HG02973 (cell line): ENCODE data around the gene BICRAL.
"Not testable (repeated sequence)": the region's sequence is repeated elsewhere in the genome, so short reads cannot be mapped to it uniquely, and the experiment has no call there.

Experiments
- ATAC-seq: cut with Tn5 transposase; IDR thresholded peaks from one replicate; pipeline ENCODE4 v1.9.1; 2021; ENCODE audit warnings: moderate library complexity; ENCODE audit not compliant: unreplicated experiment

Gene BICRAL

GRCh38 chr6:42791706-42792320, 10.0 kb downstream of the BICRAL start:
- no peak for ATAC-seq

GRCh38 chr6:42795651-42796050, 13.8 kb downstream of the BICRAL start:
- ATAC-seq, result no peak

GRCh38 chr6:42796171-42796570, 14.3 kb downstream of the BICRAL start:
- no peak for ATAC-seq

- ATAC-seq, result not testable (repeated sequence)
These were observed 15.8 kb downstream of the BICRAL start for GRCh38 chr6:42797696-42798095.

GRCh38 chr6:42805297-42805861, 23.5 kb downstream of the BICRAL start:
- ATAC-seq, result no peak

- not testable (repeated sequence) for ATAC-seq
These were observed 24.5 kb downstream of the BICRAL start for GRCh38 chr6:42806359-42806758.

GRCh38 chr6:42808492-42809483, 26.9 kb downstream of the BICRAL start:
- ATAC-seq, result no peak

GRCh38 chr6:42813074-42813645, 31.3 kb downstream of the BICRAL start:
- ATAC-seq, result no peak

GRCh38 chr6:42813906-42814444, 32.1 kb downstream of the BICRAL start:
- no peak for ATAC-seq

GRCh38 chr6:42815726-42816125, 33.9 kb downstream of the BICRAL start:
- ATAC-seq, result not testable (repeated sequence)

- ATAC-seq, result no peak
These were observed 36.1 kb downstream of the BICRAL start for GRCh38 chr6:42817907-42818306.

GRCh38 chr6:42818416-42818815, 36.6 kb downstream of the BICRAL start:
- no peak for ATAC-seq

GRCh38 chr6:42818878-42819277, 37.0 kb downstream of the BICRAL start:
- ATAC-seq, result no peak

- no peak for ATAC-seq
These were observed 38.1 kb downstream of the BICRAL start for GRCh38 chr6:42819803-42820511.

- ATAC-seq, result no peak
These were observed 38.9 kb downstream of the BICRAL start for GRCh38 chr6:42820512-42821340.

GRCh38 chr6:42821341-42821668, 39.5 kb downstream of the BICRAL start:
- ATAC-seq, result no peak

- no peak for ATAC-seq
These were observed 40.0 kb downstream of the BICRAL start for GRCh38 chr6:42821846-42822245.

GRCh38 chr6:42829561-42830092, 47.8 kb downstream of the BICRAL start:
- ATAC-seq, result no peak

GRCh38 chr6:42831237-42831636, 49.4 kb downstream of the BICRAL start:
- no peak for ATAC-seq

- no peak for ATAC-seq
These were observed 52.2 kb downstream of the BICRAL start for GRCh38 chr6:42834056-42834455.
